Right cardiac atrium (tissue), 5 donors: ENCODE results near the gene CFAP77. TPM values are rescaled to one million over a fixed set of nuclear protein-coding genes. Genes with fewer than 3 reads are reported as not detected.

Experiments
- ATAC-seq, 2 donors: fragments of 200-7000 bp; cut with Tn5 transposase; one replicate each; pipeline versions ENCODE4 v1.8.0 to v1.9.1; 2020; ENCODE audit warnings: moderate library complexity in 2 of 2, mild to moderate bottlenecking in 1 of 2
- DNase-seq, 3 donors: peaks; one replicate each; pipeline ENCODE4 v3.0.0-alpha.2; 2020
- H3K27ac ChIP-seq: one replicate; pipeline ENCODE4 v1.5.1; 2013; ENCODE audit warnings: mild to moderate bottlenecking, low read length, control low read depth, moderate library complexity
- H3K27me3 ChIP-seq: one replicate; pipeline ENCODE4 v1.6.1; 2013; ENCODE audit not compliant: control insufficient read depth, insufficient read depth
- H3K4me1 ChIP-seq: one replicate; pipeline ENCODE4 v1.6.1; 2013; ENCODE audit warnings: low read length; ENCODE audit not compliant: control insufficient read depth, insufficient read depth
- H3K4me3 ChIP-seq: one replicate; pipeline ENCODE4 v1.5.1; 2013; ENCODE audit warnings: low read length, control low read depth
- H3K9me3 ChIP-seq: one replicate; pipeline ENCODE4 v1.6.1; 2013; ENCODE audit warnings: low read length; ENCODE audit not compliant: control insufficient read depth
- WGBS: extraction: QIAGEN DNeasy Blood & Tissue Kit; methylation state at CpG from one replicate; pipeline ENCODE4 v1.1.7; 2013; 5-methylcytosine and 5-hydroxymethylcytosine counted together
- intact Hi-C, 4 donors: fragments of 100-400 bp; cut with DNase I; formaldehyde crosslinking; loops; one replicate each; pipeline versions ENCODE4 v1.11.0 to v1.14.0; 2022 to 2023
- polyA plus RNA-seq: library from polyadenylated mRNA; stranded (reverse); fragments of 200-250 nt; gene quantifications from one replicate; pipeline ENCODE4 v1.2.3, GENCODE V29; 2013
- total RNA-seq, 4 donors: library from RNA; stranded (reverse); fragmentation: NEBNext Ultra II Directional; extraction: Animal tissue kit (Norgen Biotek cat#: 25700); gene quantifications; one replicate each; pipeline ENCODE4 v1.2.1, GENCODE V29; 2021
- donor health status: healthy with polysubstance abuse.
- donor health status: DM: no; HTN: yes; CAD: no.
- donor health status: DM: no; HTN: no; CAD: no.
- donor health status: DM: no; HTN: yes; CAD: no; lungs with severe emphysema.
- donor health status: DM: yes; HTN: yes; CAD: no.

Gene CFAP77
- total and polyA plus RNA-seq, 5 donors = 2.3 to 6.5 (median 4.3) TPM

DNA sequence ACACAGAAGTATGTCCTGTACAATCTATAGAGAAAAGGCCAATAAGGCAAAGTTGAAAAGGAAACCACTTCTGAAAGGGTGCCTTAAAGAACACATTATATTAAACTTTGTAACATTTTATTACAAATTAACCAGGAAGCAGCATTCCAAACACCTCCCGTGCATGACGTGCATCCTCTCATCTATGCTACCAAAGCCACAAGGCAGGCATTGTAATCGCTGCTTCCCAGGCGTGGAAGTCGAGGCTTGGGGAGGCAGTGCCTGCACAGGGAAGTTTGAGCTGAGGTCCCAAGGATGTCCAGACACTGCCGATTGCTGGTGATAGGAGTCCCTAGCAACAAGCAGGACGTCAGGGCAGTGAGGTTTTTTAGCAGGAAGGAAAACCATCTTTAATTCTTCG, 128.1 kb downstream of the CFAP77 start:
- Histone ChIP-seq H3K4me1 (peaks cover 2% of the 10 kb centered on the region), H3K9me3 (no peaks in the 10 kb centered on the region), H3K27me3 (no peaks in the 10 kb centered on the region), H3K27ac (no peak overlapping the region), H3K4me3 (no peak overlapping the region)
- intact Hi-C loops = no loop called here
- WGBS = 65% methylated on average over 8 of the region's 8 CpGs
- ATAC-seq = no peak
- no peak for DNase-seq

DNA sequence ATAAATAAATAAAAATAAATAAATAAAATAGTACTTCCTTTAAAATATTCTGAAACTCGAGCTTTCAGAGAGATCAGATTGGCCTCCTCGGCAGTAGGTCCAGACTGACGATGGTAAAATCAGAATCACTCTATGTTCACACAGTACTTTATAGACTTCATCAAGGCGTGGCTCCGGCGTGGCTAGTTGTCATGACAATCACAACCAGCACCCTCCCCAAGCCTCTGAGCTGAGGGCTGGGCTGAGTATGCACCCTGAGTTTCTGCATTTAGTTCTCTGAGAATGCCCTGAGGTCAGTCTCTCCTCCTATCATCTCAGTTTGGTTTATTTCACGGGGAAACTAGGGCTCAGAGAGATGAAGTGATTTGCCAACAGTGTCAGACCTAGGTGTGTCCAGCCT, 129.1 kb downstream of the CFAP77 start:
- Histone ChIP-seq H3K27me3 (no peaks in the 10 kb centered on the region), H3K4me3 (no peak overlapping the region), H3K9me3 (no peaks in the 10 kb centered on the region), H3K27ac (no peak overlapping the region), H3K4me1 (peaks cover 2% of the 10 kb centered on the region)
- DNase-seq (no peak), ATAC-seq (no peak)
- intact Hi-C loops = no loop called here
- WGBS = 79% methylated on average over 7 of the region's 7 CpGs

DNA sequence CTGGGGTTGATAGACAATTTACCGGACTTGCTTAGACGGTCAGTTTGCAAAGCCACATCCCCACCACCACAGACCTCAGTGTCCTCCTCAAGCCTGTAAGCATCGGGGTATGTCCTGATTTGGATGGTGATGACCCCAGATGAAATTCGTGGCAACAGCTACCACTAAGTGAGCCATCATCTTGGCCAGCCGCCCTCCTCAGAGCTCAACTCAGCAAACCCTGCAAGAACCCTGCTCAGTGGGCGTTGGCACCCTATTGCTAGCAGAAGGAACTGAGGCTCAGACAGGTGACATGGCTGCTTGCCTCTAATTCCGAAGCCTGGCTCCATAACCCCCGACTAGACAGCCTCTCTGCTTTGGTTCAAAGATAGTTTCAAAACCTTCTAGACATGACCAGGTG, 131.0 kb downstream of the CFAP77 start:
- H3K27ac ChIP-seq = no peak overlapping the region
- ATAC-seq (no peak), DNase-seq (no peak)
- no peak overlapping the region for H3K4me3 ChIP-seq
- intact Hi-C loops = no loop called here
- WGBS = 91% methylated on average over 8 of the region's 8 CpGs
- no peaks in the 10 kb centered on the region for H3K9me3 ChIP-seq
- peaks cover 2% of the 10 kb centered on the region for H3K4me1 ChIP-seq
- no peaks in the 10 kb centered on the region for H3K27me3 ChIP-seq

DNA sequence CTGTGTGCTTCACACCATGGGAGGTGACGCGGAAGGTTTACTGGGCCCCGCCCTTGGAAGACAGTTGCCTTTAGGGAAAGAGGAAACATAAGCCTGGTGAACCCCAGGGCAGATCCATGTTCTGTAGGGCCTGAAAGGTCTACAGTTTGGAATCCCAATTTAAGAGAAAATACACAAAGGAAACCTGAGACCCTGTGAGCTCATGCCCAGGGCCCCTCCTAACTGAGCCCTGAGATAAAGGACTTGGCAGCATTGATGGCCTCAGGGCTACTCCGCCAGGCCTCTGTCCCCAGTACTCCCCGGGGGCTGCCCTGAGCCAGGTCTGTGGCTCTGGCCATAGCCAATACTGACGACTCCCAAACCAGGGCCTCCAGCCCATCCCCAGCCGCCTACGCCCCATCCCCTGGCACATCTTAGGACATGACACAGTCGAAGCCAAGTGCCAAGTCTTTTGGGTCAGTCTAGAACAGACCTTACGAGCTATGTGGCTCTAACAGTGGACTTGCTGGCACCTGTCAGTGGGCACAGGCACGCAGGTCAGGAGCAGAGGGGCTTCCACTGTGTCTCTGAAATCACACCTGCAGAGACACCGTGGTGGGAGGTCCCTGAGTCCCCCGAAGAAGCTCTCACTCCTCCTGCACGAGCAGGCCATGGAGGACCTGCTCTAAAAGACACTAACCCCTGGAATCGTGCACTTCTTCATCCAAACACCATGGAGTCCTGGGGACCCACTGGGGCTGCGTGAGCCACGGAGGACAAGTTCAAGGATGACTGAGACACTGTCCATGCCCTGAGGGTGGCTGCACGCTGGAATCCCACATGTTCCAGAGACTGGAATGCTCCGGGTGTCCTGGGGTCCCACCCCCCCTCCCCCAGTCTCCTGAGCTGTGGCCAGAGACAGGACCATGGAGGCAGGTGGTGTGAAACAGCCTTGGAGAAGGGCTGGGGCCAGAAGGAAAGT, 132.1 kb downstream of the CFAP77 start:
- DNase-seq (no peak), ATAC-seq (no peak)
- WGBS = 80% methylated on average over 19 of the region's 19 CpGs
- H3K4me1 ChIP-seq = peaks cover 2% of the 10 kb centered on the region
- H3K9me3 ChIP-seq = no peaks in the 10 kb centered on the region
- no peak overlapping the region for H3K27ac ChIP-seq
- intact Hi-C loops = no loop called here
- H3K27me3 ChIP-seq = no peaks in the 10 kb centered on the region
- H3K4me3 ChIP-seq = no peak overlapping the region

DNA sequence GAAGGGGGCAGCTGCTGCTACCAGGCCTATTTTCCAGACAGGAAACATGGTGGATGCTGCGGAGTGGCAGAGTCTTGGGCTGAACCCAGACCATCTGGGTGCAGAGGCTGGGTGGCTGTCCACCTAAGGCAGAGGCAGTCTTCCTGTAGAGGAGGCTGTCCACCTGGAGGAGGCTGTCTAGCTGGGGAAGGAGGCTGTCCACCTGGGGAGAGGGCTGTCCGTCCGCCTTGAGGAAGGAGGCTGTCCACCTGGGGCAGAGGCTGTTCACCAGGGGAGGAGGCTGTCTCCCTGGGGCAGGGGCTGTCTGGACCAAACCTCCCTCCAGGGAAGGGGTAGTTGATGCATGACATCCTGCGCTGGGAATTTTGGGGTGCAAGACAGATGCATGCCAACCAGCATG, 133.2 kb downstream of the CFAP77 start:
- H3K4me1 ChIP-seq = peaks cover 2% of the 10 kb centered on the region
- no peak for ATAC-seq
- no peak overlapping the region for H3K27ac ChIP-seq
- intact Hi-C loops = no loop called here
- no peak for DNase-seq
- H3K9me3 ChIP-seq = no peaks in the 10 kb centered on the region
- H3K27me3 ChIP-seq = no peaks in the 10 kb centered on the region
- H3K4me3 ChIP-seq = no peak overlapping the region
- 95% methylated on average over 4 of the region's 4 CpGs for WGBS

DNA sequence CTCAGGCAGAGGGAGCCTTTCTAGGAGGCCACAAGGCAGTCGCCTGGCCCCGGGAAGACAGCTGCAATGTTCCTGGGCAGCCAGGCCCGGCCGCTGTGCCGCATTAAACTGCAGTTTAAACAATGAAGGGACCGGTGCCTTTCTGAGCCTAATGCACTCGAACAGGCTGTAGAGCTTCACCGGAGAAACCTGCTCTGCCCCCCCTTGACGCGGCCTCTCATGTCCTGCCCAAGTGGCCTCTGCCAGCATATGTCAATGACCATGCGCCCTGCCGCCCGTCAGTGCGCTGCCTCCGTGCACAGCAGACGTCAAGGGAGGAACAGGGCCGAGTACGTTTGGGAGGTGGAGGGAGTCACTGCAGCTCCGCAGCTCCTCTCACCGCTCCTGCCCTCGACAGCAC, 133.9 kb downstream of the CFAP77 start:
- WGBS = 70% methylated on average over 21 of the region's 21 CpGs
- no peak overlapping the region for H3K27ac ChIP-seq
- DNase-seq = no peak
- H3K4me3 ChIP-seq = no peak overlapping the region
- ATAC-seq = no peak
- intact Hi-C loops = no loop called here
- peaks cover 2% of the 10 kb centered on the region for H3K4me1 ChIP-seq
- no peaks in the 10 kb centered on the region for H3K27me3 ChIP-seq
- no peaks in the 10 kb centered on the region for H3K9me3 ChIP-seq

DNA sequence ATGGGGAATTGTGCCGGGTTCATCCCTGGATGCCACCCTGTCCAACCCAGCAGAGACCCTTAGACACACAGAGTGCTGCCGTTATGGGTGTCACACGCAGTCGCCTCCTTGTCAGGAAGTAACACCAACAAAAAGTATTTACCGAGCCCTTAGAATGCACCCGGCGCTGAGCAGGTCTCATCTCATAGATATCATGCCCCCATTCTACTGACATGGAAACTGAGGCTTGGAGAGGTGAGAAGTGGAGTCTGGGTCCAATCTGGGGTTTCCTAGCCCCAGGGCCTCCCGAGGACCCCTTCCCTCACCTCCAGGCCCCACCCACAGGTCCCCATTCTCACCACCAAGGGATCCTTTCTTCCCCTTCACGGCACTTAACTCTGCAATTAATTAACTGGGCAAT, 135.6 kb downstream of the CFAP77 start:
- intact Hi-C loops = no loop called here
- WGBS = 82% methylated on average over 9 of the region's 9 CpGs
- Histone ChIP-seq H3K4me3 (no peak overlapping the region), H3K9me3 (no peaks in the 10 kb centered on the region), H3K27ac (no peak overlapping the region), H3K4me1 (peaks cover 2% of the 10 kb centered on the region), H3K27me3 (no peaks in the 10 kb centered on the region)
- ATAC-seq = no peak
- DNase-seq = no peak

DNA sequence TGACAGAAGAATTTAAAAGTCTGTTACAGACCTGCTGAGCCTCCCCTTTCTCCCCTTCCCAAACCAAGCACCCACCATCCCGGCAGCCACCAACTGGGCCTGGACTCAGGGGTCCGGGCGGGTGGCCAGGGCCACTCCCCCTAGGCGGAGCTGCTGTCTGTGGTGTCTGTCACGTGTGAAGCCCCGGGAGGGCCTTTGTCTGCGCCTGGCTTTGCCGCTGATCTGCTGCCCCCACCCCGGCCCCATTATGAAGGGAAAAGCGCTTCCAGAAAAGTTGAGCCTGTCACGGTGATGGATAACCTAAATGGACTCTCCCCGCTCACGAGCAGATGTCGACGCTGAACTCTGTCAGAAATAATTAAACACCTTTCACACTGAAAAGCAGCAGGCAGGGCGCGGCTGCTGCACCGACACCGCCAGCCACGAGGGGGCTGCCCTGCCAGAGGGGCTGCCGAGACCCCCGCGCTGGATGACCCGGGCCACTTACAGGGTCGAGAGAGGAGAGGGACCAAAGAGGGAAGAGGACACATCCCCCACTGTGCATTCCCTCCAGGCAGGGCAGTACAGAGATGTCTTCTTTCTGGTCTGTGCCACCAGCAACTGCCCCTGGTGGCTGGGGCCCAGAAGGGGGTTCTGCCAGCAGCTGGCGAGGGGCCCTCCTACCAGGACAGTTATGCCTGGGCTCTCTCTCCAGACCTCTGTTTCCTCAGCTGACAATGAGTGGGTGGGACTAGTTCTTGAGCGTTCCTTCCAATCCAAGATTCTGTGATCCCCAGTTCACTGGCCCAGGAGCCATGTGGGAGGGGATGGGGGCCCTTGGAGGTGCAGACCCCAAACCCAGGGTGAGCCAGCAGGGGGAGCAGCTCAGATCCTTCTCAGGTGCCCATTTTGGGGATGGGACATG, 136.4 kb downstream of the CFAP77 start:
- DNase-seq (peak in 2 of 3 donors; percentile 71 to 79), ATAC-seq (peak; percentile 63 to 64)
- intact Hi-C loops = no loop called here
- Histone ChIP-seq H3K27me3 (no peaks in the 10 kb centered on the region), H3K4me3 (no peak overlapping the region), H3K27ac (no peak overlapping the region), H3K9me3 (no peaks in the 10 kb centered on the region), H3K4me1 (peaks cover 2% of the 10 kb centered on the region)
- 4% methylated on average over 27 of the region's 27 CpGs for WGBS

DNA sequence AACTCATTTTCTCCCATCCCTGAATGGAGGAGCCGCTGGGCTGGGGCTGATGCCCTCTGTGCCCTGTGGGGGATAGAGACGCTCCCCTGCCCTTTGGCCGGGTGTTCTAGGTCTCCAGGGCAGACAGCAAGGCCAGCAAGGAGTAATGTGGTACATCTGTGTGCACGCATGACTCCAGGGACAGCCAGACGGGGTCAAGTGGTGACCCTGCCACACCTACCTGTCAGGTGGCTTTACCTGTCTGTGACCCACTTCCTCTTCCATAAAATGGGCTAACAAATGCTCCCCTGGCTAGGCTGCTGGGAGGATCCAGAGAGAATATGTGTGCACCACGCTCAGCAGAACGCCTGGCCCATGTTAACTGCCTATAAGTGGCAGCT, 137.0 kb downstream of the CFAP77 start:
- WGBS = 79% methylated on average over 7 of the region's 7 CpGs
- Histone ChIP-seq H3K9me3 (no peaks in the 10 kb centered on the region), H3K27ac (no peak overlapping the region), H3K4me1 (peaks cover 2% of the 10 kb centered on the region), H3K4me3 (no peak overlapping the region), H3K27me3 (no peaks in the 10 kb centered on the region)
- intact Hi-C loops = no loop called here
- DNase-seq (no peak), ATAC-seq (no peak)

DNA sequence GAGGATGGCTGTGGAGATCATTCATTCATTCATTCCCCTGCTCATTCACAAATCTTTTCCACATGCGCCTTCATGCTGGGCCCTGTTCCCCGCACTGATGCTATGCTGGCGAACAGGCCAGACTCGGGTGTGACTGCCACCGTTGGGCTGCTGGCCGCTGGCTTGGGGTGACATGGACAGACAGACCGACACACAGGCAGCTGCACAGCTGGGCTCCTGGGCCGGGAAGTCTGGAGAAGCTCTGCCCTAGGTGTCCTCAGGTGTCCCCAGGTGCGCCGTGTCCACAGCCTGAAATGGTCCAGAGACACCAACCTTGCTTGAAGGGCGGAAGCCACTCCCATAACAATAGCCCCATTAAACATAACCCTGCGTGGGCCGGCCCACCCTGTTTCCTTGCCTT, 137.4 kb downstream of the CFAP77 start:
- Histone ChIP-seq H3K4me1 (no peaks in the 10 kb centered on the region), H3K9me3 (no peaks in the 10 kb centered on the region), H3K27ac (no peak overlapping the region), H3K4me3 (no peak overlapping the region), H3K27me3 (no peaks in the 10 kb centered on the region)
- no peak for DNase-seq
- no peak for ATAC-seq
- 82% methylated on average over 13 of the region's 13 CpGs for WGBS
- intact Hi-C loops = no loop called here
